ENCODE data around the gene MND1. TPM values are rescaled to one million over a fixed set of nuclear protein-coding genes. Genes with fewer than 3 reads are reported as not detected.

MND1 gene
- total RNA-seq, 1 donor from 2014 or later = 2.3 TPM

DNA sequence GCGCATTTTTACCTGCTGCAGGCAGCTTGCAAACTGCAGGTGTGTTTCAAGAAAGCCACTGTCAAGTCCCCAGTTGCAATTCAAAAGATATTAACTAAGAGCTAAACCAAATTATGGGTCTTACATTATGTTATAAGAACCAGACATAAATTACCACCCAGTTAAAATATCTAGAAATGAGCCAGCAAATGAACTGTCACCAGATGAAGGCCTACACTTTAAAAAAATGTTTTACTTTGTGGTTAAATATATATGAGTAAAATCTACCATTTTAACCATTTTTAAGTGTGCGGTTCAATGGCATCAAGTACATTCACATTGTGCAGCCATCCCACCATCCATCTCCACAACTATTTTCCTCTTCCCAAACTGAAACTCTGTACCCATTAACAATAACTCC is 89.7 kb downstream of the MND1 start:
- TF ChIP-seq, protein P1, sequence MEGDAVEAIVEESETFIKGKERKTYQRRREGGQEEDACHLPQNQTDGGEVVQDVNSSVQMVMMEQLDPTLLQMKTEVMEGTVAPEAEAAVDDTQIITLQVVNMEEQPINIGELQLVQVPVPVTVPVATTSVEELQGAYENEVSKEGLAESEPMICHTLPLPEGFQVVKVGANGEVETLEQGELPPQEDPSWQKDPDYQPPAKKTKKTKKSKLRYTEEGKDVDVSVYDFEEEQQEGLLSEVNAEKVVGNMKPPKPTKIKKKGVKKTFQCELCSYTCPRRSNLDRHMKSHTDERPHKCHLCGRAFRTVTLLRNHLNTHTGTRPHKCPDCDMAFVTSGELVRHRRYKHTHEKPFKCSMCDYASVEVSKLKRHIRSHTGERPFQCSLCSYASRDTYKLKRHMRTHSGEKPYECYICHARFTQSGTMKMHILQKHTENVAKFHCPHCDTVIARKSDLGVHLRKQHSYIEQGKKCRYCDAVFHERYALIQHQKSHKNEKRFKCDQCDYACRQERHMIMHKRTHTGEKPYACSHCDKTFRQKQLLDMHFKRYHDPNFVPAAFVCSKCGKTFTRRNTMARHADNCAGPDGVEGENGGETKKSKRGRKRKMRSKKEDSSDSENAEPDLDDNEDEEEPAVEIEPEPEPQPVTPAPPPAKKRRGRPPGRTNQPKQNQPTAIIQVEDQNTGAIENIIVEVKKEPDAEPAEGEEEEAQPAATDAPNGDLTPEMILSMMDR (IDR thresholded peaks at IDR 0.05; ENCODE audit: insufficient read depth, low read length, poor library complexity, severe bottlenecking) = no peak
- Histone ChIP-seq H3K36me3 (ENCODE audit: control insufficient read depth, insufficient read depth, low read length) (no peaks in the 10 kb centered on the region), H3K27me3 (ENCODE audit: control insufficient read depth, insufficient read depth, low read length) (no peaks in the 10 kb centered on the region), H3K4me3 (ENCODE audit: low read depth, low read length) (no peak overlapping the region)
- DNase-seq (ENCODE audit: low read depth) = no peak

DNA sequence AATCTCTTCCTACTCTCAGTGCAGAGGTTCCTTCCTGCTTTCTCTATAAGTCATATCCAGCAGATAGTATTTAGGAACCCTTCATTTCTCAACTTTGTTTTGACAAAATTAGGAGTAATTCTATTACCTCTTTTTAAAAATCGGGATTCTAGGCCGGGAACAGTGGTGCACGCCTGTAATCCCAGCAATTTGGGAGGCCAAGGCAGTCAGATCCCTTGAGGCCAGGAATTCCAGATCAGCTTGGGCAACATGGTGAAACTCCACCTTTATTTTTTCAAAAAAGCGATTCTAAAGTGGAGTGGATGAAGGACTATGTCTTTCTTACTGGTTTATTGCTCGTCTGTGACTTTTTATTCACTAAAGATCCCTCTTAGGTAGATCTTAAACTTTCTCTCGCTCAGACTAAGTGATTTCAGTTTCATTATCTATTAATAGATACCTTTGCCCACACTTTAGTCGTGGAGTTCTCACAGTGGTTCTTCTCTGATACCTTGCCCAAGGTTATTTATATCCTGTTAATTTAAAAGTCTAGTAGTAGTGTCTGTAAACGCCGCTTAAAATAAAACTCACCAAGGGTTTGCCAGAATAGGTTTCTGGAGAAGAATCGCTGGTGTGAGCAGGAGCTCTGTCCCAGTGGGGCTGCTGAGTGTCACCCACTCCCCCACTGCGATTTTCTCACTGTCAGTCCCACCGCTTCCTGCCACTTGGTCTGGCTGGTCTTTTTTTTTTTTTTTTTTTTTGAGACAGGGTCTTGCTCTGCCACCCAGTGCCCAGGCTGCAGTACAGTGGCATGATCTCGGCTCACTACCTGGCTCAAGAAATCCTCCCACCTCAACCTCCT is 94.6 kb downstream of the MND1 start:
- Histone ChIP-seq H3K4me3 (ENCODE audit: low read depth, low read length) (no peak overlapping the region), H3K36me3 (ENCODE audit: control insufficient read depth, insufficient read depth, low read length) (no peaks in the 10 kb centered on the region), H3K27me3 (ENCODE audit: control insufficient read depth, insufficient read depth, low read length) (no peaks in the 10 kb centered on the region)
- TF ChIP-seq, protein P1 (IDR thresholded peaks at IDR 0.05; ENCODE audit: insufficient read depth, low read length, poor library complexity, severe bottlenecking) = no peak
- DNase-seq (ENCODE audit: low read depth) = no peak

DNA sequence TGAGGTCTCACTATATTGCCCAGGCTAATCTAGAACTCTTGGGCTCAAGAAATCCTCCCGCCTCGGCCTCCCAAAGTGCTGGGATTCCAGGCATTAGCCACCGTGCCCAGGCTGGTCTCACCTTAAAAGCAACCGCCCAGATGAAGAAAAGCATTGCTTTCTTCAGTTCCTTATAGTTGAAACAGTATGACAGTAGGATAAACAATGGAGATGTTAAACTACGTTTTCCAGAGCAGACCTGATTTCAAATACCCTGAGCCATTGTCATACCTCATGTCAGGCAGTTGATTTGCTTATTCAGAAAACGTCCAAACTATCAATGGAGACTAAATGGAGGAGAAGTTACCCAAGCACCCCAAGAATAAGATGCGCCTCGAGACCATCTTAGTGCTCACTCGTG is 95.3 kb downstream of the MND1 start:
- no peak for DNase-seq (ENCODE audit: low read depth)
- H3K36me3 ChIP-seq (ENCODE audit: control insufficient read depth, insufficient read depth, low read length) = no peaks in the 10 kb centered on the region
- TF ChIP-seq, protein P1 (IDR thresholded peaks at IDR 0.05; ENCODE audit: insufficient read depth, low read length, poor library complexity, severe bottlenecking) = no peak
- no peaks in the 10 kb centered on the region for H3K27me3 ChIP-seq (ENCODE audit: control insufficient read depth, insufficient read depth, low read length)
- no peak overlapping the region for H3K4me3 ChIP-seq (ENCODE audit: low read depth, low read length)

DNA sequence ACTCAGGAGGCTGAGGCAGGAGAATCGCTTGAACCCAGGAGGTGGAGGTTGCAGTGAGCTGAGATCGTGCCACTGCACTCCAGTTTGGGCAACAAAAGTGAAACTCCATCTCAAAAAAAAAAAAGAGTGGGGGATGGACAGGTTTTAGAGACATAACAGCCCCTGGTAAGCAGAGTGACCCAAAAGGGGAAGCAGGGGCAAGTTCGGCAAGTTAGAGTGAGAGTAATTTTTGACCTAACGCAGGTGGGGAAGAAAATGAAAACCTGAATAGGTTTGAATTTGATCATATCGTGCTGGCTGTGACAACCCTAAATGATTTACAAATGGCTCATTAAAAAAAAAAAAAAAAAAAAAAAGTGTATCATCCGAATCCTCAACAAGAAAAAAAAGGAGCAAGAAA is 96.0 kb downstream of the MND1 start:
- TF ChIP-seq, protein P1 (IDR thresholded peaks at IDR 0.05; ENCODE audit: insufficient read depth, low read length, poor library complexity, severe bottlenecking) = no peak
- Histone ChIP-seq H3K36me3 (ENCODE audit: control insufficient read depth, insufficient read depth, low read length) (no peaks in the 10 kb centered on the region), H3K4me3 (ENCODE audit: low read depth, low read length) (no peak overlapping the region), H3K27me3 (ENCODE audit: control insufficient read depth, insufficient read depth, low read length) (no peaks in the 10 kb centered on the region)
- DNase-seq (ENCODE audit: low read depth) = no peak

DNA sequence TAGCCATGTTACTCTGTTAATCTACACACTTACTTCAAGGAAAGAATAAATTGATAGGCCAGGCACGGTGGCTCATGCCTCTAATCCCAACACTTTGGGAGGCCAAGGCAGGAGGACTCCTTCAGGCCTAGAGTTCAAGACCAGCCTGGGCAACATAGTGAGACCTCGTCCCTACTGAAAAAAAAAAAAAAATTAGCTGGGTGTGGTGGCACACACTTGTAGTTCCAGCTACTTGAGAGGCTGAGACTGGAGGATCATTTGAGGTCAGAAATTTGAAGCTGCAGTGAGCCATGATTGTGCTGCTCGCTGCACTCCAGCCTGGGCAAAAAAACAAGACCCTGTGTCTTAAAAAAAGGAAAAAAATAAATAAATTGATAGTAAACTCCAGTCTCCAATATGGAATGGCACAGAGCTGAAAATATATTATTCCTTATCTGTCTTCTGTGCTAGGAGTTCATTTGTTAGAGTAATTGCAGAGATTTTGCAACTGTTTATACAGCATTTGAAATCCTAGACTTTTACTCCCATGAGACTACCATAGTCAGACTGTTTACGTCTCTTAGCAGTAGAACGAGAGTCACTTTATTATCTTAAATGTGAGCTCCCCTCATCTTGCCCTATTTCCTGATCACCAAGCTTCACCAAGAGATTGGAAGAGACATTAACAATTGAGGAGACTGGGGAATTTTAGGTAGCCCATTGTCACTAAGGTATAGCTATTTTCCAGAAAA is 102.9 kb downstream of the MND1 start:
- DNase-seq (ENCODE audit: low read depth) = no peak
- Histone ChIP-seq H3K4me3 (ENCODE audit: low read depth, low read length) (no peak overlapping the region), H3K27me3 (ENCODE audit: control insufficient read depth, insufficient read depth, low read length) (no peaks in the 10 kb centered on the region), H3K36me3 (ENCODE audit: control insufficient read depth, insufficient read depth, low read length) (no peaks in the 10 kb centered on the region)
- TF ChIP-seq, protein P1 (IDR thresholded peaks at IDR 0.05; ENCODE audit: insufficient read depth, low read length, poor library complexity, severe bottlenecking) = no peak

Data from kidney epithelial cell (primary cell).